GM12878 (cell line): ENCODE measurements around the gene LDLRAD3. TPM values are rescaled to one million over a fixed set of nuclear protein-coding genes. Genes with fewer than 3 reads are reported as not detected.

Experiments
- BRCA1 ChIP-seq: IDR thresholded peaks from 2 replicates; pipeline ENCODE4 v1.6.1; 2011; ENCODE audit warnings: low read depth, low read length, improper control_type of control experiment
- ETV6 ChIP-seq, 2 experiments: fragments of 450-650 bp in 1 of 2; IDR thresholded peaks in 1 of 2; conservative IDR thresholded peaks in 1 of 2; 2 replicates each; pipeline ENCODE4 v1.6.1; 2014; ENCODE audit warnings: antibody characterized with exemption in 1 of 2, borderline replicate concordance in 1 of 2, low read depth in 1 of 2, mild to moderate bottlenecking in 1 of 2, moderate library complexity in 1 of 2
- FOXM1 ChIP-seq: IDR thresholded peaks from 2 replicates; pipeline ENCODE4 v1.6.1; 2012; ENCODE audit warnings: low read depth, mild to moderate bottlenecking, inconsistent platforms, low read length, moderate library complexity
- HDAC6 ChIP-seq: fragments of 200-600 bp; sonication (generic); IDR thresholded peaks from one replicate; pipeline ENCODE4 v1.8.0; 2017; ENCODE audit warnings: antibody characterized with exemption; ENCODE audit not compliant: unreplicated experiment
- IKZF2 ChIP-seq, 2 experiments: fragments of 450-650 bp; IDR thresholded peaks; 2 replicates each; pipeline ENCODE4 v1.6.1; 2017; ENCODE audit warnings: mild to moderate bottlenecking in 2 of 2, moderate library complexity in 2 of 2
- IRF3 ChIP-seq: fragments of 450-650 bp; IDR thresholded peaks from 2 replicates; pipeline ENCODE4 v1.6.1; 2014; ENCODE audit warnings: mild to moderate bottlenecking
- JUNB ChIP-seq: IDR thresholded peaks from 2 replicates; pipeline ENCODE4 v1.6.1; 2016; ENCODE audit warnings: antibody characterized with exemption, mild to moderate bottlenecking
- MYC ChIP-seq: IDR thresholded peaks from 2 replicates; pipeline ENCODE4 v1.6.1; 2011; ENCODE audit warnings: mild to moderate bottlenecking, low read length, moderate library complexity, inconsistent platforms; ENCODE audit not compliant: insufficient read depth, insufficient replicate concordance, insufficient read length, severe bottlenecking
- RAD21 ChIP-seq: IDR thresholded peaks from 2 replicates; pipeline ENCODE4 v1.6.1; 2011; ENCODE audit warnings: mild to moderate bottlenecking, low read depth, low read length, moderate library complexity; ENCODE audit not compliant: insufficient read depth
- RCOR1 ChIP-seq: conservative IDR thresholded peaks from 2 replicates; pipeline ENCODE4 v1.6.1; 2012; ENCODE audit warnings: low read depth, low read length, improper control_type of control experiment
- RUNX3 ChIP-seq: IDR thresholded peaks from 2 replicates; pipeline ENCODE4 v1.6.1; 2012; ENCODE audit warnings: low read length, inconsistent platforms
- SKIL ChIP-seq: fragments of 450-650 bp; IDR thresholded peaks from 2 replicates; pipeline ENCODE4 v1.6.1; 2017; ENCODE audit warnings: mild to moderate bottlenecking, low read depth, inconsistent platforms; ENCODE audit not compliant: poor library complexity, severe bottlenecking
- SMC3 ChIP-seq: IDR thresholded peaks from 2 replicates; pipeline ENCODE4 v1.6.1; 2011; ENCODE audit warnings: low read length, improper control_type of control experiment, borderline replicate concordance
- TCF12 ChIP-seq: IDR thresholded peaks from 2 replicates; pipeline ENCODE4 v1.6.1; 2011; ENCODE audit warnings: low read depth, mild to moderate bottlenecking, low read length
- YY1 ChIP-seq: IDR thresholded peaks from 2 replicates; pipeline ENCODE4 v1.6.1; 2011; ENCODE audit warnings: low read depth, mild to moderate bottlenecking, low read length
- ZNF592 ChIP-seq: fragments of 450-650 bp; IDR thresholded peaks from 2 replicates; pipeline ENCODE4 v1.6.1; 2017; ENCODE audit warnings: mild to moderate bottlenecking, moderate library complexity
- polyA plus RNA-seq, 11 experiments: library from polyadenylated mRNA; depleted of rRNA in 4 of 11; unstranded in 6 of 11; stranded (reverse) in 5 of 11; fragments of >200 nt; fragmentation: Nextera tagmentation in 4 of 11; fragmentation: Illumina TruSeq in 1 of 11; extraction: Ambion mirVana in 4 of 11; extraction: Trizol in 1 of 11; gene quantifications; 1 replicate in 1 of 11; 2 replicates in 10 of 11; pipeline versions ENCODE4 v1.2.1 to v1.2.3, GENCODE V29; 2011 to 2016; ENCODE audit warnings: inconsistent platforms in 2 of 11, missing spikeins in 2 of 11, low read depth in 1 of 11
- total RNA-seq, 4 experiments: library from RNA; depleted of rRNA in 3 of 4; stranded (reverse); fragments of >200 nt in 3 of 4; fragmentation: Illumina TruSeq in 1 of 4; extraction: Trizol in 1 of 4; gene quantifications; 2 replicates each; pipeline versions ENCODE4 v1.2.1 to v1.2.3, GENCODE V29; 2013 to 2021

The LDLRAD3 gene
- total and polyA plus RNA-seq, 10 of the 15 experiments (the other 5 are each of a cell fraction or from before 2014, with no cell fraction given), result 2.5 to 17.2 (median 10.7) TPM

GRCh38 chr11:35969089-35970042 is 25.5 kb downstream of the LDLRAD3 start (continued):
- TF ChIP-seq MYC (no peak), HDAC6 (no peak), JUNB (peak; percentile 54), ZNF592 (no peak), IKZF2 (IDR thresholded peaks at IDR 0.05) (no peak), RUNX3 (peak; percentile 41; the same call in 1 of the 2 replicates), SKIL (no peak), RCOR1 (no peak), FOXM1 (no peak), TCF12 (peak; percentile 52; the same call in 1 of the 2 replicates), ETV6 (conservative IDR thresholded peaks at IDR 0.05 in 1 of 2, IDR thresholded peaks at IDR 0.05 in 1 of 2; ENCODE audit: borderline replicate concordance in 1 of 2, low read depth in 1 of 2) (0 out of 4 replicates have a peak, but pooled peaks of 1 of the 2 experiments have one; percentile 23), BRCA1 (no peak), RAD21 (no peak), YY1 (peak; percentile 79; the same call in 1 of the 2 replicates), IRF3 (no peak), SMC3 (no peak)
- TF ChIP-seq, all 136 proteins: peak for 6
